H7 (cell line): ENCODE results near the gene S1PR2. TPM values are rescaled to one million over a fixed set of nuclear protein-coding genes. Genes with fewer than 3 reads are reported as not detected.
"Not testable (repeated sequence)": the region's sequence is repeated elsewhere in the genome, so short reads cannot be mapped to it uniquely, and the experiment has no call there.

Source experiments
- DNase-seq: peaks from one replicate; pipeline ENCODE4 v3.0.0; 2012
- H3K27me3 ChIP-seq: 2 replicates; pipeline ENCODE4 v1.6.0; 2011; ENCODE audit warnings: mild to moderate bottlenecking, low read length; ENCODE audit not compliant: control insufficient read depth, insufficient read depth
- H3K36me3 ChIP-seq: replicated peaks from 2 replicates; pipeline ENCODE4 v1.5.1; 2011; ENCODE audit warnings: low read length; ENCODE audit not compliant: control insufficient read depth, insufficient read depth
- H3K4me3 ChIP-seq: 2 replicates; pipeline ENCODE4 v1.5.1; 2011; ENCODE audit warnings: low read depth, mild to moderate bottlenecking, control low read depth, low read length, moderate library complexity; ENCODE audit not compliant: insufficient read depth
- total RNA-seq: library from RNA; depleted of rRNA; stranded (reverse); fragments of >200 nt; shearing (Covaris generic); gene quantifications from 2 replicates; pipeline ENCODE4 v1.2.3, GENCODE V29; 2014

Gene S1PR2
- total RNA-seq, 1 experiment from 2014 or later = 7.4 TPM

DNA sequence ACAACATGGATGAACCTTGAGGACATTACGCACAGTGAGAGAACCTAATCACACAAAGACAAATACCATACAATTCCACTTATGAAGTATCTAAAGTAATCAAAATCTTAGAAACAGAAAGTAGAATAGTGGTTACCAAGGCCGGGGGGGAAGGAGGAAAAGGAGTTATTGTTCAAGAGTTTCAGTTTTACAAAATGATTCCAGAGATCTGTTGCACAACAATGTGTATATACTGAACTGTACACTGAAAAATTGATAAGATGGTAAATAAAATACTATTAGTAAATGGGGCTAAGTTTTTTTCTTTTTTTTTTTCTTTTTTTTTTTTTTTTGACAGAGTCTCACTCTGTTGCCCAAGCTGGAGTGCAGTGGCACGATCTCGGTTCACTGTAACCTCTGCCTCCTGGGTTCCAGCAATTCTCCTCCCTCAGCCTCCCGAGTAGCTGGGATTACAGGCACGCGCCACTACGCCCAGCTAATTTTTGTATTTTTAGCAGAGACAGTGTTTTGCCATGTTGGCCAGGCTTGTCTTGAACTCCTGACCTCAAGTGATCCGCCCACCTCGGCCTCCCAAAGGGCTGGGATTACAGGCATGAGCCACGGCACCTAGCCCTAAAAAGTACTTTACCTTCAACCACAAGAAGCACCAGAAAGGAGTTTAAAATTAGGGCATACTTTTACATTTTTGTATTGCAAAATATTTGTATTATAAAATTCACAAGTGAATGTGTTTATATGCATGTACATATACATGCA is 32.1 kb downstream of the S1PR2 start:
- not testable (repeated sequence) for H3K36me3 ChIP-seq, H3K4me3 ChIP-seq, H3K27me3 ChIP-seq, DNase-seq

DNA sequence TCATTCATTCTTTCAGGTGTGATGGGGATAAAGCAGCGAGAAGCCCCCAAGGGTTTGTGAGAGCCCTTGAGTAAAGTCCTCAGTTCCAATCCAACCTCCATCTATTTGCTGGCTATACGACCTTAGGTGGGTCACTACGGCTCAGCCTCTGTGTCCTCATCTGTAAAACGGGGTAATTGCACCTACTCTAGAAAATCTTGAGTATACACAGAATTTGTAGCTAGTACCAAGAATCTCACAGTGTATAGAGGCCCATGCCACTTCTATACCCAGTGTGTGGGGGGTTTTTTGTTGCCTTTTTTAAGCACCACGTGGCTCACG is 36.0 kb downstream of the S1PR2 start:
- DNase-seq = no peak

DNA sequence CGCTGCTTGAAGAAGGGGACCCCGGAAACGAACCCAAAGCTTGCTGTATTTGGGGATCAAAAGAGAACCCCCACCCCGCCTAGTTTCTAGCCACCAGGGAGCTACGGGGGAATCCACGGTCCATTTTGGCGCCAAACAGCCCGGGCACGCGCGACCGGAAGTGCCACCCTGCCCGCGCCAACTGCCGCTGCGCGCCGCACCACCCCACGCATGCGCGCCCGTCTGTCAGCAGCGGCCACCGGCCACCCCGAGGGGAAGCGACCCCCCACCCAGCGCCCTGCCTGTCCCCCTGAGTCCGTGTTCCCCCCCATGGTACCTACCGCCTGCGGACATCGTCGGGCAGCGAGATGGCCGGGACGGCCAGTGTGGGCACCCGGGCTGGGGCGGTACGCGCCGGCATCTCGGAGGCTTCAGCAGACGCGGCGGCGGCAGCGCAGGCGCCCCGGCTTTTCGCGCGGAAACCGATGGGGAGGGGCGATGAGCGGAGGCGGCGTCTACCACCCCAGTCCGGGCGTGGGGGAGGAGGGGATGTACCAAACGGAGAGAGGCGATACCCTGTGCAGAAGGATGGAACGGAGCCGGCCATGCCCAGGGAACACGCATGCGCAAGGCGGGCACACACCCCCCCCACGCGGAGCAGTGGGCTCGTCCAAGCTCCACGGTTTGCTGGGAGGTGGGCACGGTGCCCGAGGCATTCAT is 36.5 kb downstream of the S1PR2 start, which contains the start of gene DNMT1:
Gene DNMT1, minus strand, starts transcription at position 454 of the 699 bp plus-strand sequence. Its CDS starts 54 bp downstream, at position 400.
- Histone ChIP-seq H3K27me3 (no peaks in the 10 kb centered on the region), H3K36me3 (peaks cover 2% of the 10 kb centered on the region), H3K4me3 (peak within 1 kb of the TSS; percentile 92)
- DNase-seq = peak; percentile 100

More for the DNA sequence above, 36.0 kb downstream of the S1PR2 start:
- H3K27me3 ChIP-seq = no peaks in the 10 kb centered on the region
- H3K4me3 ChIP-seq = peak overlapping the region; percentile 92
- H3K36me3 ChIP-seq = peaks cover 1% of the 10 kb centered on the region

DNA sequence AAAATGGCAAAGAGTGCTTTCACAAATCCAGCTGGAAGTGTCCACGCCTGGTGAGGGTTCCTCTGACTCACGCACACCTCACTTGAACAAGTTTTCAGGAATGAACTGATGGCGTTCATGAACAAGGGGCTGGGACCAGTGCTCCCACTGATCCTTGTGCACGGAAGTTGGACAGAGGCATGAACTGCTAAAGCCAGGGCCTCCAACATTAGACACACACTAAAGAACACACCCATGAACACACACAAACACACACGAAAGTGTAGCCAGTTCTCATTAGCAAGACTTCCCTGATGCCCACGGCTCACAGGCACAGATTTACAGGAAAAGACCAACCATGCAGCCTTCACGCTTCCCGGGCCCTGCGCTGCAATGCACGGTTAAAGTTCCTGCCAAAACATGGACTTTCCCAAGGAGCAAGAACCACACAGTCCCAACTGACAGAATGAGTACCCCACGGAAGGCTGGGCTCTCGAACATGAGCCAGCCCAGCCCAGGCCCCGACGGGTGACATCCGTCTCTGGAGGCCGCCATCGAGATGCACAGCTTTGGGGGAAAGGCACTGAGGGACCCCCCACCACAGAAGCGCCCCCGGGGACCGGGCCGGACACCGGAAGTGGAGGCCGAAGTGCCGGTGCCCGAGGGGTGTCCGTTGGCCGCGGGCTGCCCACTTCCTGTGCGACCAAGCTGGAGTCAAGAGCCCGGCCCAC is 37.2 kb downstream of the S1PR2 start:
- DNase-seq = peak; percentile 80
- Histone ChIP-seq H3K4me3 (peak overlapping the region; percentile 92), H3K36me3 (peaks cover 3% of the 10 kb centered on the region), H3K27me3 (no peaks in the 10 kb centered on the region)

DNA sequence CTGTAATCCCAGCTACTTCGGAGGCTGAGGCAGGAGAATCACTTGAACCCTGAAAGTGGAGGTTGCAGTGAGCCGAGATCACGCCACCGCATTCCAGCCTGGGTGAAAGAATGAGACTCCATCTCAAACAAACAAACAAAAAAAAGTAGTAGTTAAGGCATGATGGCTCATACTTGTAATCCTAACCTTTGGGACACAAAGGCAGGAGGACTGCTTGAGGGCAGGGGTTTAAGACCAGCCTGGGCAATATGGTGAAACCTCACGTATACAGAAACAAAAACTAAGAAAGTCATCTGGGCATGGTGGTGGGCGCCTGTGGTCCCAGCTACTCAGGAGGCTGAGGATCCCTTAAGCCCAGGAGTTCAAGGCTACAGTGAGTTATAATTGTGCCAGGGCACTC is 38.2 kb downstream of the S1PR2 start:
- no peaks in the 10 kb centered on the region for H3K27me3 ChIP-seq
- H3K36me3 ChIP-seq = peaks cover 3% of the 10 kb centered on the region
- H3K4me3 ChIP-seq = no peak overlapping the region
- no peak for DNase-seq

GRCh38 chr19:10191347-10191746 is 39.8 kb downstream of the S1PR2 start:
- H3K36me3 ChIP-seq = peaks cover 3% of the 10 kb centered on the region
- no peak for DNase-seq
- no peak overlapping the region for H3K4me3 ChIP-seq

GRCh38 chr19:10190026-10190425 is 41.1 kb downstream of the S1PR2 start:
- H3K36me3 ChIP-seq = peaks cover 5% of the 10 kb centered on the region
- H3K4me3 ChIP-seq = no peak overlapping the region
- no peak for DNase-seq
- H3K27me3 ChIP-seq = no peaks in the 10 kb centered on the region

More at GRCh38 chr19:10191347-10191746, 39.8 kb downstream of the S1PR2 start:
- H3K27me3 ChIP-seq = no peaks in the 10 kb centered on the region

DNA sequence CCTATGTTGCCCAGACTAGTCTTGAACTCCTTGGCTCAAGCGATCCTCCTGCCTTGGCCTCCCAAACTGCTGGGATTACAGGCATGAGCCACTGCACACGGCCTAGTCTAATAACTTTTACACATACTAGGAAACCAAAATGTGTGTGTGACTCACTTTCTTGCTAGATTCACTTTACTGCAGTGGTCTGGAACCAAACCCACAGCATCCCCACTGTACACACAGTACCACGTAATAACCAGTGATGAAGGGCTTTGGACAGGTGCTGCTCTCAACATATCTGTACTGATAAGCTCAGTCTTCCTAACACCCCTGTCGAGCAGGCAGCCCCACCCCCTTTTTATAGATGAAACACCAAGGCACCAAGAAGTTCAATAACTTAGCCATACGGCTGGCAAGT is 41.5 kb downstream of the S1PR2 start:
- no peak overlapping the region for H3K4me3 ChIP-seq
- no peak for DNase-seq
- H3K27me3 ChIP-seq = no peaks in the 10 kb centered on the region
- H3K36me3 ChIP-seq = peaks cover 5% of the 10 kb centered on the region

- Histone ChIP-seq H3K36me3 (peaks cover 7% of the 10 kb centered on the region), H3K27me3 (no peaks in the 10 kb centered on the region), H3K4me3 (no peak overlapping the region)
- DNase-seq = no peak
Measured at GRCh38 chr19:10187315-10187714, 43.8 kb downstream of the S1PR2 start.

- no peak overlapping the region for H3K4me3 ChIP-seq
- no peaks in the 10 kb centered on the region for H3K27me3 ChIP-seq
- DNase-seq = no peak
- peaks cover 16% of the 10 kb centered on the region for H3K36me3 ChIP-seq
Measured at GRCh38 chr19:10184636-10185035, 46.5 kb downstream of the S1PR2 start.

GRCh38 chr19:10183926-10184325 is 47.2 kb downstream of the S1PR2 start:
- no peaks in the 10 kb centered on the region for H3K27me3 ChIP-seq
- peaks cover 17% of the 10 kb centered on the region for H3K36me3 ChIP-seq
- DNase-seq = no peak
- H3K4me3 ChIP-seq = no peak overlapping the region

GRCh38 chr19:10182847-10183246 is 48.3 kb downstream of the S1PR2 start:
- Histone ChIP-seq H3K27me3 (no peaks in the 10 kb centered on the region), H3K4me3 (no peak overlapping the region), H3K36me3 (peaks cover 17% of the 10 kb centered on the region)
- no peak for DNase-seq

DNA sequence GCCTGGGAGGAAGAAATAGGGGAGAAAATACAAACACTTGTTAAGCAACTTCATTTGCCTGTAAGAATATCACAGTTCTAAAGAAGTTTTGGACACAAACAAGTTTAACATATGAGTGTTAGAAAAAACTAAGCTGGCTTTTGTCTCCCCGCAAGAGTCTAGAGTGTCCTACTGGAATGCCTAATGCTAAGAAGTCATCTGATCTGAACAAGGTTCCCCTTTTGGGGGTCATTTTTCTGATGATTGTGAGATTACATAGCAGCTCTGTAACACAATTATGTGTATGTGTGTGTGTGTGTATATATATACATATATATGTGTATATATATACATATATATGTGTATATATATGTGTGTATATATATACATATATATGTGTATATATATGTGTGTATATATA is 49.1 kb downstream of the S1PR2 start:
- no peak overlapping the region for H3K4me3 ChIP-seq
- peaks cover 17% of the 10 kb centered on the region for H3K36me3 ChIP-seq
- H3K27me3 ChIP-seq = no peaks in the 10 kb centered on the region
- no peak for DNase-seq

GRCh38 chr19:10180459-10180858 is 50.7 kb downstream of the S1PR2 start:
- Histone ChIP-seq H3K36me3 (peaks cover 17% of the 10 kb centered on the region), H3K27me3 (no peaks in the 10 kb centered on the region), H3K4me3 (no peak overlapping the region)
- DNase-seq = no peak

GRCh38 chr19:10180024-10180423 is 51.1 kb downstream of the S1PR2 start:
- not testable (repeated sequence) for DNase-seq, H3K4me3 ChIP-seq, H3K27me3 ChIP-seq
- H3K36me3 ChIP-seq = peaks cover 19% of the 10 kb centered on the region
